ENCODE measurements around the gene DYNC1LI1. TPM values are rescaled to one million over a fixed set of nuclear protein-coding genes. Genes with fewer than 3 reads are reported as not detected.
"Not testable (repeated sequence)": the region's sequence is repeated elsewhere in the genome, so short reads cannot be mapped to it uniquely, and the experiment has no call there.

The DYNC1LI1 gene
- total and polyA plus RNA-seq, 2 donors = 28.4 to 29.2 TPM

GRCh38 chr3:32525720-32526119 lies 44.9 kb downstream of the DYNC1LI1 start:
- no peaks in the 10 kb centered on the region for H3K4me1 ChIP-seq (ENCODE audit: control insufficient read depth in 2 of 2, insufficient read depth in 2 of 2, low read length in 2 of 2)
- no peak for DNase-seq (ENCODE audit: low read depth in 6 of 9, low spot score in 9 of 9)
- no peaks in the 10 kb centered on the region for H3K9me3 ChIP-seq (ENCODE audit: control insufficient read depth in 2 of 2, insufficient read depth in 1 of 2, low read length in 1 of 2)
- no peak overlapping the region for H3K27ac ChIP-seq (ENCODE audit: low read depth in 1 of 2, low read length in 1 of 2)
- H3K36me3 ChIP-seq (ENCODE audit: control insufficient read depth in 2 of 2, insufficient read depth in 2 of 2, low read length in 1 of 2) = peaks cover 14 to 41% of the 10 kb centered on the region in 2 donors
- H3K4me3 ChIP-seq (ENCODE audit: low read length in 2 of 2) = no peak overlapping the region
- no peaks in the 10 kb centered on the region for H3K27me3 ChIP-seq (ENCODE audit: control insufficient read depth in 2 of 2, insufficient read depth in 1 of 2, low read length in 1 of 2)

DNA sequence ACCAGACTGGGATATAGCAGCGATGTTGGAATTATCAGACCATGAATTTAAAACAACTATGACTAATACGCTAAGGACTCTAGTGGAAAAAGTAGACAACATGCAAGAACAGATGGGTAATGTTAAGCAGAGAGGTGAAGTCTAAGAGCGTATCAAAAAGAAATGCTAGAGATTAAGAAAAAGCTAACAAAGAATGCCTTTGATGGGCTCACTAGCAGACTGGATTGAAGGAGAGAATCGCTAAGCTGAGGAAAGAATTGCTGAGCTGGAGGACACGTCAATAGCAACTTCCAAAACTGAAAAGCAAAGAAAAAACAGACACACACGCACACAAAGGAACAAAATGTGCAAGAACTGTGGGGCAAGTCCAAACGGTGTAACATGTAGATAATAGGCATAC lies 48.0 kb downstream of the DYNC1LI1 start:
- no peak overlapping the region for H3K27ac ChIP-seq (ENCODE audit: low read depth in 1 of 2, low read length in 1 of 2)
- H3K4me1 ChIP-seq (ENCODE audit: control insufficient read depth in 2 of 2, insufficient read depth in 2 of 2, low read length in 2 of 2) = no peaks in the 10 kb centered on the region
- H3K9me3 ChIP-seq (ENCODE audit: control insufficient read depth in 2 of 2, insufficient read depth in 1 of 2, low read length in 1 of 2) = no peaks in the 10 kb centered on the region
- no peak overlapping the region for H3K4me3 ChIP-seq (ENCODE audit: low read length in 2 of 2)
- WGBS = 92% methylated on average over 7 of the region's 7 CpGs
- no peak for DNase-seq (ENCODE audit: low read depth in 6 of 9, low spot score in 9 of 9)
- H3K27me3 ChIP-seq (ENCODE audit: control insufficient read depth in 2 of 2, insufficient read depth in 1 of 2, low read length in 1 of 2) = no peaks in the 10 kb centered on the region
- H3K36me3 ChIP-seq (ENCODE audit: control insufficient read depth in 2 of 2, insufficient read depth in 2 of 2, low read length in 1 of 2) = peaks cover 7 to 31% of the 10 kb centered on the region in 2 donors

DNA sequence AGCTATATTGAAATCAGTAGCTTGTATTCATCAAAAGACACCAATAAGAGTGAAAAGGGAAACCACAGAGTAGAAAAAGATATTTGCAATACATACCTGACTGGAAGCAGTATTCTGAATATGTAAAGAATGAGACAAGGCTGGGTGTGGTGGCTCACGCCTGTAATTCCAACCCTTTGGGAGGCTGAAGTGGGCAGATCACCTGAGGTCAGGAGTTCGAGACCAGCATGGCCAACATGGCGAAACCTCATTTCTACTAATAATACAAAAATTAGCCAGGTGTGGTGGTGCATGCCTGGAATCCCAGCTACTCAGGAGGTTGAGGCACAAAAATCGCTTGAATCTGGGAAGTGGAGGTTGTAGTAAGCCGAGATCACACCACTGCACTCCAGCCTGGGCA lies 51.7 kb downstream of the DYNC1LI1 start:
- peaks cover 3 to 12% of the 10 kb centered on the region in 2 donors for H3K36me3 ChIP-seq (ENCODE audit: control insufficient read depth in 2 of 2, insufficient read depth in 2 of 2, low read length in 1 of 2)
- not testable (repeated sequence) for DNase-seq (ENCODE audit: low read depth in 6 of 9, low spot score in 9 of 9); H3K4me1 ChIP-seq (ENCODE audit: control insufficient read depth in 2 of 2, insufficient read depth in 2 of 2, low read length in 2 of 2); H3K27me3 ChIP-seq (ENCODE audit: control insufficient read depth in 2 of 2, insufficient read depth in 1 of 2, low read length in 1 of 2); H3K27ac ChIP-seq (ENCODE audit: low read depth in 1 of 2, low read length in 1 of 2); H3K9me3 ChIP-seq (ENCODE audit: control insufficient read depth in 2 of 2, insufficient read depth in 1 of 2, low read length in 1 of 2); H3K4me3 ChIP-seq (ENCODE audit: low read length in 2 of 2)
- WGBS = 98% methylated on average over 5 of the region's 5 CpGs

DNA sequence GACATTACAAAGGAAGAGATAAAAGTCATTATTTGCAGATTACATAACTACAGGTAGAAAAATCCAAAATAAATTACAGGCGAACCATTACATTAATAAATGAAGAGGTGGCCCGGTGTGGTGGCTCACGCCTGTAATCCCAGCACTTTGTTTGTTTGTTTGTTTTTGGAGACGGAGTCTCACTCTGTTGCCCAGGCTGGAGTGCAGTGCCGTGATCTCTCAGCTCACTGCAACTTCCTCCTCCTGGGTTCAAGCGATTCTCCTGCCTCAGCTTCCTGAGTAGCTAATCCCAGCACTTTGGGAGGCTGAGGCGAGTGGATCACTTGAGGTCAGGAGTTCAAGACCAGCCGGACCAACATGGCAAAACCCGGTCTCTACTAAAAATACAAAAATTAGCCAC lies 53.9 kb downstream of the DYNC1LI1 start:
- H3K27me3 ChIP-seq (ENCODE audit: control insufficient read depth in 2 of 2, insufficient read depth in 1 of 2, low read length in 1 of 2); H3K27ac ChIP-seq (ENCODE audit: low read depth in 1 of 2, low read length in 1 of 2); DNase-seq (ENCODE audit: low read depth in 6 of 9, low spot score in 9 of 9); H3K4me3 ChIP-seq (ENCODE audit: low read length in 2 of 2); H3K9me3 ChIP-seq (ENCODE audit: control insufficient read depth in 2 of 2, insufficient read depth in 1 of 2, low read length in 1 of 2); H3K36me3 ChIP-seq (ENCODE audit: control insufficient read depth in 2 of 2, insufficient read depth in 2 of 2, low read length in 1 of 2); H3K4me1 ChIP-seq (ENCODE audit: control insufficient read depth in 2 of 2, insufficient read depth in 2 of 2, low read length in 2 of 2): not testable (repeated sequence)
- 69% methylated on average over 9 of the region's 9 CpGs for WGBS

GRCh38 chr3:32511005-32511404 lies 59.7 kb downstream of the DYNC1LI1 start:
- H3K4me1 ChIP-seq (ENCODE audit: control insufficient read depth in 2 of 2, insufficient read depth in 2 of 2, low read length in 2 of 2) = no peaks in the 10 kb centered on the region
- H3K4me3 ChIP-seq (ENCODE audit: low read length in 2 of 2) = no peak overlapping the region
- DNase-seq (ENCODE audit: low read depth in 6 of 9, low spot score in 9 of 9) = no peak
- no peaks in the 10 kb centered on the region for H3K27me3 ChIP-seq (ENCODE audit: control insufficient read depth in 2 of 2, insufficient read depth in 1 of 2, low read length in 1 of 2)
- no peaks in the 10 kb centered on the region for H3K9me3 ChIP-seq (ENCODE audit: control insufficient read depth in 2 of 2, insufficient read depth in 1 of 2, low read length in 1 of 2)
- WGBS = 96% methylated on average over 2 of the region's 2 CpGs
- no peaks in the 10 kb centered on the region for H3K36me3 ChIP-seq (ENCODE audit: control insufficient read depth in 2 of 2, insufficient read depth in 2 of 2, low read length in 1 of 2)
- H3K27ac ChIP-seq (ENCODE audit: low read depth in 1 of 2, low read length in 1 of 2) = no peak overlapping the region

GRCh38 chr3:32510075-32510724 lies 60.5 kb downstream of the DYNC1LI1 start:
- H3K36me3 ChIP-seq (ENCODE audit: control insufficient read depth in 2 of 2, insufficient read depth in 2 of 2, low read length in 1 of 2) = no peaks in the 10 kb centered on the region
- no peaks in the 10 kb centered on the region for H3K27me3 ChIP-seq (ENCODE audit: control insufficient read depth in 2 of 2, insufficient read depth in 1 of 2, low read length in 1 of 2)
- no peak overlapping the region for H3K4me3 ChIP-seq (ENCODE audit: low read length in 2 of 2)
- 35% methylated on average over 3 of the region's 3 CpGs for WGBS
- peak; percentile 43 to 85 (median 55) for DNase-seq (ENCODE audit: low read depth in 6 of 9, low spot score in 9 of 9)
- H3K9me3 ChIP-seq (ENCODE audit: control insufficient read depth in 2 of 2, insufficient read depth in 1 of 2, low read length in 1 of 2) = no peaks in the 10 kb centered on the region
- no peaks in the 10 kb centered on the region for H3K4me1 ChIP-seq (ENCODE audit: control insufficient read depth in 2 of 2, insufficient read depth in 2 of 2, low read length in 2 of 2)
- H3K27ac ChIP-seq (ENCODE audit: low read depth in 1 of 2, low read length in 1 of 2) = no peak overlapping the region

GRCh38 chr3:32508711-32509110 lies 61.9 kb downstream of the DYNC1LI1 start:
- 94% methylated on average over 7 of the region's 7 CpGs for WGBS
- no peak overlapping the region for H3K4me3 ChIP-seq (ENCODE audit: low read length in 2 of 2)
- no peak for DNase-seq (ENCODE audit: low read depth in 6 of 9, low spot score in 9 of 9)

DNA sequence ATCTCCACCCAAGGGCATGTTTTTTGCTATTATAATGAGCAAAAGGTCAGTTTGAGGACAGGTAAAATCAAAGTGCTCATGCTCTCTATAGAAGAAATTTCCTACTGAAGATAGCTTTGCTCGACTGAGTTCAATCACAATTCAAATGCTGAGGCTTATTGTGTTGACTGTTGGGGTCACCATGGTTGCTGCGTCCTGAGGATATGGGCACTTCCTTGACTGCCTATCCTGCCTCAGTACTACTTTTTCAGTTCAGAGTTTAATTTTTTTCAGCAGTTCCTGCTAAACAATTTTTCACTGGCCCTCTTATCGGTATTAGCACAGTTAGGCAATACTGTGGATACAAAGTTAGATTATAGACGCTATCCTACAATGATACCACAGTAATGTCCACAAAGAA lies 64.2 kb downstream of the DYNC1LI1 start:
- no peaks in the 10 kb centered on the region for H3K27me3 ChIP-seq (ENCODE audit: control insufficient read depth in 2 of 2, insufficient read depth in 1 of 2, low read length in 1 of 2)
- no peak for DNase-seq (ENCODE audit: low read depth in 6 of 9, low spot score in 9 of 9)
- H3K4me3 ChIP-seq (ENCODE audit: low read length in 2 of 2) = no peak overlapping the region
- no peak overlapping the region for H3K27ac ChIP-seq (ENCODE audit: low read depth in 1 of 2, low read length in 1 of 2)
- H3K4me1 ChIP-seq (ENCODE audit: control insufficient read depth in 2 of 2, insufficient read depth in 2 of 2, low read length in 2 of 2) = peaks cover 3% of the 10 kb centered on the region in 2 donors
- no peaks in the 10 kb centered on the region for H3K9me3 ChIP-seq (ENCODE audit: control insufficient read depth in 2 of 2, insufficient read depth in 1 of 2, low read length in 1 of 2)
- H3K36me3 ChIP-seq (ENCODE audit: control insufficient read depth in 2 of 2, insufficient read depth in 2 of 2, low read length in 1 of 2) = no peaks in the 10 kb centered on the region
- WGBS = 94% methylated on average over 4 of the region's 4 CpGs

More at GRCh38 chr3:32508711-32509110, 61.9 kb downstream of the DYNC1LI1 start:
- H3K27ac ChIP-seq (ENCODE audit: low read depth in 1 of 2, low read length in 1 of 2) = no peak overlapping the region
- no peaks in the 10 kb centered on the region for H3K36me3 ChIP-seq (ENCODE audit: control insufficient read depth in 2 of 2, insufficient read depth in 2 of 2, low read length in 1 of 2)
- H3K4me1 ChIP-seq (ENCODE audit: control insufficient read depth in 2 of 2, insufficient read depth in 2 of 2, low read length in 2 of 2) = no peaks in the 10 kb centered on the region
- H3K27me3 ChIP-seq (ENCODE audit: control insufficient read depth in 2 of 2, insufficient read depth in 1 of 2, low read length in 1 of 2) = no peaks in the 10 kb centered on the region
- no peaks in the 10 kb centered on the region for H3K9me3 ChIP-seq (ENCODE audit: control insufficient read depth in 2 of 2, insufficient read depth in 1 of 2, low read length in 1 of 2)

DNA sequence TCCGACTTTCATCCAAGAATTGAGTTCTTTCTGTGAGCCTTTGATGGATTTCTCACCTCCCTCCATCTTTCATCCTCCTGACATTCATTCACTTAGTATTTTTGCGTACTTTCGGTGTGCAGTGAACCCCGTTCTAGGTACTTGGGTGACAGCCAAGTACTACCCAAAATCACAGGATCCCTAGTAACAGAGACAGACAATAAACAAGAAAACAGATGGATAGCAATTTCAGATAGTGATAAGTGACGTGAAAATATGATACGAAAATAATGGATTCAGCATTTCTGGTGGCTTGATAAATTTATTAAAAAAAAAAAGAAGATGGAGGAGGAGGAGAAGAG lies 67.7 kb downstream of the DYNC1LI1 start:
- Histone ChIP-seq H3K36me3 (ENCODE audit: control insufficient read depth in 2 of 2, insufficient read depth in 2 of 2, low read length in 1 of 2) (no peaks in the 10 kb centered on the region), H3K27me3 (ENCODE audit: control insufficient read depth in 2 of 2, insufficient read depth in 1 of 2, low read length in 1 of 2) (no peaks in the 10 kb centered on the region), H3K9me3 (ENCODE audit: control insufficient read depth in 2 of 2, insufficient read depth in 1 of 2, low read length in 1 of 2) (no peaks in the 10 kb centered on the region), H3K27ac (ENCODE audit: low read depth in 1 of 2, low read length in 1 of 2) (peak overlapping the region; percentile 67 to 68), H3K4me3 (ENCODE audit: low read length in 2 of 2) (peak overlapping the region; percentile 94 to 97), H3K4me1 (ENCODE audit: control insufficient read depth in 2 of 2, insufficient read depth in 2 of 2, low read length in 2 of 2) (peaks cover 6 to 11% of the 10 kb centered on the region in 2 donors)
- peak in 3 of 9 donors; percentile 18 to 43 (median 29) for DNase-seq (ENCODE audit: low read depth in 6 of 9, low spot score in 9 of 9)
- 3% methylated on average over 6 of the region's 6 CpGs for WGBS

All from thymus (tissue), 11 donors.